DOHH2 (cell line): ENCODE data around the gene ANAPC2.

Experiments
- H3F3A ChIP-seq: fragments of 200-600 bp; sonication (generic), shearing (Covaris generic); 2 replicates; pipeline ENCODE4 v1.6.0; 2016; ENCODE audit warnings: antibody characterized with exemption, mild to moderate bottlenecking; ENCODE audit not compliant: control insufficient read depth, insufficient read depth
- H3K27ac ChIP-seq: fragments of 200-600 bp; sonication (generic); 2 replicates; pipeline ENCODE4 v1.5.1; 2014; ENCODE audit warnings: low read depth, mild to moderate bottlenecking, low read length, moderate library complexity
- H3K27me3 ChIP-seq: fragments of 200-600 bp; sonication (generic); 2 replicates; pipeline ENCODE4 v1.6.1; 2014; ENCODE audit warnings: mild to moderate bottlenecking, low read length, mixed read lengths; ENCODE audit not compliant: control insufficient read depth
- H3K36me3 ChIP-seq: fragments of 200-600 bp; sonication (generic); 2 replicates; pipeline ENCODE4 v1.6.1; 2014; ENCODE audit warnings: mild to moderate bottlenecking, low read length, moderate library complexity, mixed read lengths; ENCODE audit not compliant: control insufficient read depth
- H3K4me1 ChIP-seq: fragments of 200-600 bp; sonication (generic); 2 replicates; pipeline ENCODE4 v1.6.1; 2014; ENCODE audit warnings: mild to moderate bottlenecking, low read length, mixed read lengths; ENCODE audit not compliant: control insufficient read depth
- H3K4me2 ChIP-seq: fragments of 200-600 bp; sonication (generic); 2 replicates; pipeline ENCODE4 v1.6.0; 2014; ENCODE audit warnings: mild to moderate bottlenecking, low read length, moderate library complexity
- H3K4me3 ChIP-seq: fragments of 200-600 bp; sonication (generic); 2 replicates; pipeline ENCODE4 v1.5.1; 2014; ENCODE audit warnings: mild to moderate bottlenecking, low read length, mixed read lengths
- H3K79me2 ChIP-seq: fragments of 200-600 bp; sonication (generic); 2 replicates; pipeline ENCODE4 v1.6.1; 2014; ENCODE audit warnings: mild to moderate bottlenecking, low read length, mixed read lengths; ENCODE audit not compliant: control insufficient read depth
- H3K9me2 ChIP-seq: fragments of 200-600 bp; sonication (generic); replicated peaks from 2 replicates; pipeline ENCODE4 v1.6.1; 2014; ENCODE audit warnings: mild to moderate bottlenecking, low read length, mixed read lengths; ENCODE audit not compliant: control insufficient read depth
- H3K9me3 ChIP-seq: fragments of 200-600 bp; sonication (generic); 2 replicates; pipeline ENCODE4 v1.6.1; 2014; ENCODE audit warnings: antibody characterized with exemption, low read length, mixed read lengths; ENCODE audit not compliant: control insufficient read depth, insufficient read depth
- H4K20me1 ChIP-seq: fragments of 200-600 bp; sonication (generic); 2 replicates; pipeline ENCODE4 v1.6.0; 2014; ENCODE audit warnings: low read depth, mild to moderate bottlenecking, antibody characterized with exemption, low read length, moderate library complexity; ENCODE audit not compliant: control insufficient read depth, insufficient read depth
- CTCF ChIP-seq: fragments of 200-600 bp; sonication (generic); IDR thresholded peaks from one replicate; pipeline ENCODE4 v1.5.1; 2014; ENCODE audit warnings: antibody characterized with exemption, mild to moderate bottlenecking, low read depth, low read length; ENCODE audit not compliant: poor library complexity, severe bottlenecking
- EZH2phosphoT487 ChIP-seq: fragments of 200-600 bp; sonication (generic); IDR thresholded peaks from 2 replicates; pipeline ENCODE4 v1.6.1; 2017; ENCODE audit warnings: borderline replicate concordance, mild to moderate bottlenecking, antibody characterized with exemption, low read length, moderate library complexity, mixed read lengths

The ANAPC2 gene

GRCh38 chr9:137217276-137218211 lies 29.2 kb upstream of the ANAPC2 start:
- Histone ChIP-seq H3K27me3 (no peaks in the 10 kb centered on the region), H3K9me2 (no peaks in the 10 kb centered on the region), H3K9me3 (no peaks in the 10 kb centered on the region), H3K27ac (no peak overlapping the region), H4K20me1 (no peaks in the 10 kb centered on the region), H3K79me2 (no peaks in the 10 kb centered on the region), H3K4me1 (peaks cover 3% of the 10 kb centered on the region), H3F3A (no peaks in the 10 kb centered on the region; the same call in 1 of the 2 replicates), H3K4me3 (no peak overlapping the region), H3K4me2 (no peak overlapping the region), H3K36me3 (peaks cover 30% of the 10 kb centered on the region)
- TF ChIP-seq CTCF (no peak), EZH2phosphoT487 (no peak)

- no peaks in the 10 kb centered on the region; the same call in 1 of the 2 replicates for H3F3A ChIP-seq
Measured at GRCh38 chr9:137216188-137216965, 28.0 kb upstream of the ANAPC2 start.

More at GRCh38 chr9:137216188-137216965, 28.0 kb upstream of the ANAPC2 start:
- Histone ChIP-seq H4K20me1 (no peaks in the 10 kb centered on the region), H3K4me1 (no peaks in the 10 kb centered on the region), H3K27me3 (no peaks in the 10 kb centered on the region), H3K27ac (no peak overlapping the region), H3K4me3 (no peak overlapping the region), H3K36me3 (peaks cover 34% of the 10 kb centered on the region), H3K9me3 (no peaks in the 10 kb centered on the region), H3K79me2 (no peaks in the 10 kb centered on the region), H3K4me2 (no peak overlapping the region), H3K9me2 (no peaks in the 10 kb centered on the region)
- TF ChIP-seq EZH2phosphoT487: no peak
- TF ChIP-seq CTCF: no peak
